ENCODE measurements around the gene RFT1. TPM values are rescaled to one million over a fixed set of nuclear protein-coding genes. Genes with fewer than 3 reads are reported as not detected.
"Not testable (repeated sequence)": the region's sequence is repeated elsewhere in the genome, so short reads cannot be mapped to it uniquely, and the experiment has no call there.

The RFT1 gene
- total RNA-seq, 4 donors from 2014 or later, result 4.9 to 18.2 (median 12.8) TPM

DNA sequence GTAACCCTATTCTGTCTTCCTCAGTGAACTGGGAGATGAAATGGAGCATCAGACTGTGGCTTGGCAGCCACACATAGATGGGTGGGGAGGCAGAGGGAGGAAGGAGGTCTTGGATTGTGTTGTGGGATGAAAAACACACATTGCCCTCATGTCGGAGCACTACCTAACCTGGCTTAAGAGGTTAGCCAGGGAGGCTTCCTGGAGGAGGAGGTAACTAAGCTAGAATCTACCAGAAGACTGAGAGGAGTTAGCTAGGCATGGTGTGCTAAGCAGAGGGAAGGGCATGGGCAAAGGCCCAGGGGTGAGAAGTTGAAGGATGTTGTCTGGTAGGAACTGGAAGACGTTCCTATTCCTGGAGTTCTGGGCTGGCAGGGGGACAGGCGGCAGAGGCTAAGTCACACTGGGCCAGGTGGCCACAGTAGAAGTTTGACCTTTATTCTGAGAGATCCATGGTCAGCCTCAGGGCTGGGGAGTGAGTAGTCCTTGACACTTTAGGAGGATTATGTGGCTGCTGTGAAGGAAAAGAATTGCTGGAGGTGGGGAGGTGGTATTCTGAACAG is 23.1 kb upstream of the RFT1 start:
- Histone ChIP-seq H3K9me3 (no peaks in the 10 kb centered on the region), H3K27ac (no peak overlapping the region), H3K4me3 (no peak overlapping the region), H3K36me3 (no peaks in the 10 kb centered on the region), H3K27me3 (peaks cover 0 to 20% (median 0%) of the 10 kb centered on the region in 4 donors), H3K4me1 (peaks cover 28 to 63% (median 32%) of the 10 kb centered on the region in 3 donors)
- intact Hi-C loops (cut with DNase I), result no loop called here
- no peak for DNase-seq
- TF ChIP-seq POLR2A (IDR thresholded peaks at IDR 0.05), result no peak
- TF ChIP-seq, protein P1, sequence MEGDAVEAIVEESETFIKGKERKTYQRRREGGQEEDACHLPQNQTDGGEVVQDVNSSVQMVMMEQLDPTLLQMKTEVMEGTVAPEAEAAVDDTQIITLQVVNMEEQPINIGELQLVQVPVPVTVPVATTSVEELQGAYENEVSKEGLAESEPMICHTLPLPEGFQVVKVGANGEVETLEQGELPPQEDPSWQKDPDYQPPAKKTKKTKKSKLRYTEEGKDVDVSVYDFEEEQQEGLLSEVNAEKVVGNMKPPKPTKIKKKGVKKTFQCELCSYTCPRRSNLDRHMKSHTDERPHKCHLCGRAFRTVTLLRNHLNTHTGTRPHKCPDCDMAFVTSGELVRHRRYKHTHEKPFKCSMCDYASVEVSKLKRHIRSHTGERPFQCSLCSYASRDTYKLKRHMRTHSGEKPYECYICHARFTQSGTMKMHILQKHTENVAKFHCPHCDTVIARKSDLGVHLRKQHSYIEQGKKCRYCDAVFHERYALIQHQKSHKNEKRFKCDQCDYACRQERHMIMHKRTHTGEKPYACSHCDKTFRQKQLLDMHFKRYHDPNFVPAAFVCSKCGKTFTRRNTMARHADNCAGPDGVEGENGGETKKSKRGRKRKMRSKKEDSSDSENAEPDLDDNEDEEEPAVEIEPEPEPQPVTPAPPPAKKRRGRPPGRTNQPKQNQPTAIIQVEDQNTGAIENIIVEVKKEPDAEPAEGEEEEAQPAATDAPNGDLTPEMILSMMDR (IDR thresholded peaks at IDR 0.05), result no peak
- 64 to 84% methylated on average over 3 of the region's 3 CpGs for WGBS, 2 donors

DNA sequence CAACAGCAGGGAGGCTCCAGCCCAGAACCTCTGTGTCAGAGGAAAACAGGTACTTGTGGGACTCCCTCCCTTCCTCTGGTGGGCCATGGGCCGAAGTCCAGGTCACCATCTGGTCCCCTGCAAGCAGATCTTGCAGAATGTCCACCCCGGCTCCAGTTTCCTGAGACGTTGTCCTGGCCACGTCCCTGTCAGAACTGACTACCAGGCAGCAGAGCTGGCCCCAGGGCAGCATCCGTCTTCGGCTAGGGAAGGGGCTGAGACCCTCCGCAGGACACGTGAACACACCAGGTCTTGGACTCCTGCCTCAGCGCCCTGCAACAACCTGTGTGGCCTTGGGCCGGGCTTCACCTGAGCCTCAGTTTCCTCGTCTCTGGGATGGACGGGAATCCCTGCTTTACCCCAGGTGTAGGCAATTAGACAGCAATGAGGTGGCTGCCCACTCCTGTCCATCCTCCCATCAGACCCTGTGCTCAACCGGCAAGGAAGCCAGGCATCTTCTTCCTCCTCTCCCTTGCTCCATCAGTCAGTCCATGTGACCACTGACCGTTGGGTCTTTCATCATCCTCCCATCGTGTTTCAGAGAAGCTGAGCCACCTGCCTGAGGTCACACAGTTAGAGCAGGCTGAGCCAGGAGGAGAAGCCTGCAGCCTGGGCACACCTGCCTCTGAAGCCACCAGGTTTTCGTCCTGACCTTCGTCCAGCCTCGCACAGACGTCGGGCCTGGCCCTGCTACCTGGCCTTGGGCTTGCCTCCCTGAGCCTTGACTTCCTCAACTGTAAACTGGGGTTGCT is 21.8 kb upstream of the RFT1 start:
- WGBS, 2 donors, result 83 to 94% methylated on average over 12 to 14 of the region's 20 CpGs
- Histone ChIP-seq H3K27me3 (peaks cover 0 to 12% (median 0%) of the 10 kb centered on the region in 4 donors), H3K27ac (no peak overlapping the region), H3K36me3 (no peaks in the 10 kb centered on the region), H3K4me1 (peaks cover 27 to 51% (median 31%) of the 10 kb centered on the region in 3 donors), H3K9me3 (no peaks in the 10 kb centered on the region), H3K4me3 (no peak overlapping the region)
- TF ChIP-seq POLR2A (IDR thresholded peaks at IDR 0.05), result no peak
- TF ChIP-seq, protein P1 (IDR thresholded peaks at IDR 0.05), result no peak
- DNase-seq, result no peak
- intact Hi-C loops (cut with DNase I), result no loop called here

DNA sequence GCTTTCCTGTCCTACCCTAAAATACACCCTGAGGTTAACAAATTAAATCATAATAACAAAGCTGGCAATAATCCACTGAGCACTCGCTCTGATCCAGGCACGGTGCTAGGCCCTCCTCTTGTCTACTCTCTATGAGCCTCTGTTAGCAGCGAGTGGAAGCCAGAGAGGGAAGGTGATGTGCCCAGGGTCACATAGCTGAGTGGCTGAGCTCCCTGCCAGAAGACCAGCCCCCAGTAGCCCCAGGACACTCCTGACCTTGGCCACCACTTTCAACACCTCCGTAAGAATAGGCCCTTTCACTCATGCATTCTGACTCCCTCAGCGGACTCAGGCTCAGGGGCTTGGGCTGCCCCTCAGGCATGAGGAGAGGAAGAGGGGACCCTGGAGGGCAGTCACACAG is 21.2 kb upstream of the RFT1 start:
- Histone ChIP-seq H3K4me1 (peaks cover 21 to 45% (median 27%) of the 10 kb centered on the region in 3 donors), H3K27ac (no peak overlapping the region), H3K27me3 (peaks cover 0 to 6% (median 0%) of the 10 kb centered on the region in 4 donors), H3K36me3 (no peaks in the 10 kb centered on the region), H3K9me3 (no peaks in the 10 kb centered on the region), H3K4me3 (no peak overlapping the region)
- no peak for TF ChIP-seq POLR2A (IDR thresholded peaks at IDR 0.05)
- TF ChIP-seq, protein P1 (IDR thresholded peaks at IDR 0.05), result no peak
- intact Hi-C loops (cut with DNase I), result no loop called here
- 74 to 80% methylated on average over 1 to 4 of the region's 5 CpGs for WGBS, 2 donors
- DNase-seq, result no peak

DNA sequence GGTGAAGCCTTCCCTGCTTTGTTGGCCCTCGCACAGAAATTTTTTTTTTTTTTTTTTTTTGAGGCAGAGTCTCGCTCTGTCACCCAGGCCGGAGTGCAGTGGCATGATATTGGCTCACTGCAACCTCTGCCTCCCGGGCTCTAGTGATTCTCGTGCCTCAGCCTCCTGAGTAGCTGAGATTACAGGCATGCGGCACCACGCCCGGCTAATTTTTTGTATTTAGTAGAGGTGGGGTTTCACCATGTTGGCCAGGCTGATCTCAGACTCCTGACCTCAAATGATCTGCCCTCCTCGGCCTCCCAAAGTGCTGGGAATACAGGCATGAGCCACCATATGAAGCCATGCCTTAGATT is 20.8 kb upstream of the RFT1 start:
- H3K27ac ChIP-seq; H3K4me3 ChIP-seq; H3K9me3 ChIP-seq; intact Hi-C loops (cut with DNase I); H3K36me3 ChIP-seq; DNase-seq; H3K27me3 ChIP-seq: not testable (repeated sequence)
- 93 to 97% methylated on average over 3 to 8 of the region's 9 CpGs for WGBS, 2 donors
- peaks cover 17 to 41% (median 23%) of the 10 kb centered on the region in 3 donors for H3K4me1 ChIP-seq

DNA sequence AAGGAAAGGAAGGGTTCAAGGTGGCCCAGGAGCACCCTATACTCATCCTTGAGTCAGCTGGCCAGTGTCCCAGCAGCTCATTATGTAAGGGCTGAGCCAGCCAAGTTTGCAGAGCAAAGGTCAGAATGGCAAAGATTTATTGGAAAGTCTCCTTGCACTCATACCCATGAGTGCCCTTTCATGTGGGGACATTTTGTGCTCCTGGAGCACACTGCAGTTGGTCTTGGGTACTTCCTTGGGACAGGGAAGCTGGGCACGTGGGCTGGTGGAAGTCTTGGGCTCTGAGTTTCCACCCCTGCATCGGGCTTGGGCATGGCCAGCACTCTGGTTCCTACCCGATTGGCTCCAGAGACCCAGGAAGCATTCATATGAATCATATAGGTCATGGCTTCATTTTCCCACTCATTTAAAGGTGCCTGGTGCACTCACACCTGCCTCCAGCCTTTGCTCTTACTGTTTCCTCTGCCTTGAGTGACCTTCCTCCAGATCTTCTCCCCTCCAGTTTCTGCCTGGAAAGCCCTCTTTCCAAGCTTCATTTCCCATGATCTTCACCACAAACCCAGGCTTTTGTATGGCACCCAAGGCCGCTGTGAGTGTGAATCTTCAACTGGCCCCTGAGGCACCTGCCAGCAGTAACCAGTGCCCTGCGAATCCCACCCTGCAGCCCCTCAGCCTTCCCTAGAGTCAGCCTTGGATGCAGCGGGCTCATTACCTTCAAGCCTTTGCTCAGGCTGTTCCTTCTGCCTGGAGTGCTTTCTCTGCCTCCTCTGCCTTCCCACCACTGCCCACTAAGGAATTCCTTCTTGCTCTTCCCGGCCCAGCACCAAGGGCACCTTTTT is 20.2 kb upstream of the RFT1 start:
- intact Hi-C loops (cut with DNase I), result no loop called here
- 64 to 72% methylated on average over 6 to 7 of the region's 7 CpGs for WGBS, 2 donors
- H3K36me3 ChIP-seq, result no peaks in the 10 kb centered on the region
- peaks cover 15 to 35% (median 17%) of the 10 kb centered on the region in 3 donors for H3K4me1 ChIP-seq
- no peaks in the 10 kb centered on the region for H3K27me3 ChIP-seq
- no peaks in the 10 kb centered on the region for H3K9me3 ChIP-seq
- H3K27ac ChIP-seq, result peak overlapping the region in 1 of 4 donors; percentile 33
- DNase-seq, result no peak
- no peak overlapping the region for H3K4me3 ChIP-seq
- no peak for TF ChIP-seq POLR2A (IDR thresholded peaks at IDR 0.05)
- TF ChIP-seq, protein P1 (IDR thresholded peaks at IDR 0.05), result no peak

Measured in esophagus squamous epithelium (tissue), 5 donors.